GM18502 (cell line): Measurements from ENCODE around the gene GPR68.
"Not testable (repeated sequence)": the region's sequence is repeated elsewhere in the genome, so short reads cannot be mapped to it uniquely, and the experiment has no call there.

Experiments used
- ATAC-seq: cut with Tn5 transposase; IDR thresholded peaks from one replicate; pipeline ENCODE4 v1.9.1; 2021; ENCODE audit warnings: mild to moderate bottlenecking; ENCODE audit not compliant: unreplicated experiment, poor library complexity

GPR68 gene

DNA sequence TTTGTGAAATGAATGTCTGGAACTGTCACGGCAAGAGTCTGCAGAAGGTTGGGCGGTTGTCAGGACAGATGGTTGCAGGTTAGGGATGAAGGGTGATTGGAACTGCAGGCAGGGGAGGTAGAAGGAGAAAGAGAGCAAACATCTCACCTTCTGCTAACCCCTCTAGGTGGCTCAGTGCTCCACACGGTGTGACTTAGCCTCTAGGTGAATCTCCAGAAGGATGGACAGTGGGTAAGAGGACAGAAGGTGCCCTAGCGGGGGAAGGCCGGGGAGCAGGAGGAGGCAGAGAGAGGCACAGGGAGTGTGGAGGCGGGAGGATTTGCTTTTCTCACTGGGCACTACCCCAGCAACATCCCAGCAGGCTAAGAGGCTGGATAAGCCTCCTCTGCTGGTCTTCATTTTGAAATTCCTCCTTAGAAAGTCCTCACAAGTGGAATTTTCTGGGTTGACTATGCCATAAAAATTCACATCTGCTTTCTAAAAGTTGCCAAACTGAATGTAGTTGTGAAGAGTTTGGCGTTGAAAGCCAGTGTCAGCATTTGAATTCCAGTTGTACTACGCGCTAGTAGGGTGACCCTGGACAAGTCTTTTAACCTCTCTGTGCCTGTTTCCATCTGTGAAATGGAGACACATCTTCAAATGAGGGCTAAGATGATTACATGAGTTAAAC, 10.7 kb upstream of the GPR68 start:
- no peak for ATAC-seq

DNA sequence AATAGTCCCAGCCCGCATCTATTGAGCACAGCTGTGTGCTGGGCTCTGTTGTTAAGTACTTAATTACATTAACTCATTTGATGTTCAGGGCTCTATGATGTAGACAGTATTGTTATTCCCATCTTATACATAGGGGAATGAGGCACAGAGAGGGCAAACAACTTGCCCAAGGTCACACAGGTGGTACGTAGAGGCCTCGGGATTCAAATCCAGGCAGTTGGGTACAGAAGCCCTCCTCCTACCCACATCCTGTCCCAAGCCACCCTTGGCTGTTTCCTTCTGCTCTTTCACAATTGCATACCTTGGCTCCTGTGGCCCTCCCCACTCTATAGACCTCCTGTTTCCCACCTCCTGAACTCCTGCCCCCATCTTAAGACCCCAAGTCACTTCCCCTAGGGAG, 10.0 kb upstream of the GPR68 start:
- no peak for ATAC-seq

DNA sequence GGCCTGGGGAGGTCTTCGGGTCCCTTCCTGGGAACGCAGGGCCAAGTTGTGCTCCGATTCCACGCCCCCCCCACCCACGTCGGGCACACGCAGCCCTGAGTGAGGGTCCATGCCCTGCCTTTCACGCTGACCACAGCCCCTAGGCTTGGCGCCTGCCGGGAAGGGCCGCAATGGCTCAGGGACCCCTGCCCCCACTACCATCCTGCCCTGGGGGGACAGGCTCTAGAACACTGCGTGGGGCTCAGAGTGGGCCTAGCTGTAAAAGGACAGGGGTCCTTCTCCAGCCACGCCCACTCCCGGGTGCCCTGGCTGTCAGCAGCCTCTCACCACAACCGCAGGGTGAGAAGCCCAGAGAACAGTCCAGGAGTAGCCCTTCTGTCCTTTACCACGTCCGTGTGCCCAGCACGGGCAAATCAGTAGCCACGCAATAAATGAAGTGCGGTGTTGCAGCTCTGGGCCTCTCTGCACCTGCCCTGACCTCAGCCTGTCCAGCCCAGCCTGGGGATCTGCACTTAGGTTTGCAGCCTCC, 9.4 kb upstream of the GPR68 start:
- no peak for ATAC-seq

DNA sequence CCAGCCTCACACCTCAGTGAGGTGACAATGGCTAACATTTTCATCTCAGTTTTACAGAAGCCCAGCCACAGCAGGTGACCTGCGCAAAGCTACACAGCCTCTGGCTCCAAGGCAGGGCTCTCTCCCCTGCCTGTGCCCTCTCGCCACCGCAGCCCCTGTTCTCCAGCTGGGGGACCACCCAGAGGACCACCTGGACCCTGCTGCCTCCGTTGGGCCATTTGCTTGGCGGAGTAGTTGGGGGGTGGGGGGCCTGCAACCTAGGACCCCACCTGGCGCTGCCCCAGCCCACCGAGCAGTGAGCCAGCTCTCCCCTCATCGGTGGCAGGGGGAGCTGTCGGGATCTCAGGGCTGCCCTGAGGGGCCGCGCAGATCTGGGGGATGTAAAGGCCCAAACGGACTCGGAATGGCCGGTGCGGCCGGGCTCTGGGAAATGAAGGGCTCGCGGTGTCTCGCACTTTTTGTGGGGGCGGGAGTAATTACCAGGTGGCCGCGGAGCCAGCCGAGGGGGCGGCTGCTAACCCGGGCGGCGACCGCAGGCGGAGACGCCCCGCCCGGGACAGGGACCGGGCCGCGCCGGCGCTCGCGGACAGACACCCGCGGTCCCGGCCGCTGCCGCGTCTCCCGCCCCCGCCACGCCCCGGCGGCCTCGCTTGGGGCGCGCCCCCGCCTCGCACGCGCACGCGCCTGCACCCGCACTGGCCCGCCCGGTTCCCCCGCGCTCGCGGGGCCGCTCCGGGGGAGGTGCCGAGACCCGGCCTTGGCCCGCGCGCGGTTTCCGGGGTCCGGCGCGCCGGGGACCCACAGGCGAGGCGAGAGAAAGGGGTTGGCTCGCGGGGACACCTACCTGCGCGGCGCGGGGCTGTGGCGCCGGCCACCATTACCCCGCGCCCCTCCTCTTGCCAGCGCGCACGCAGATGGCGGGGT, 8.6 kb upstream of the GPR68 start:
- no peak for ATAC-seq

DNA sequence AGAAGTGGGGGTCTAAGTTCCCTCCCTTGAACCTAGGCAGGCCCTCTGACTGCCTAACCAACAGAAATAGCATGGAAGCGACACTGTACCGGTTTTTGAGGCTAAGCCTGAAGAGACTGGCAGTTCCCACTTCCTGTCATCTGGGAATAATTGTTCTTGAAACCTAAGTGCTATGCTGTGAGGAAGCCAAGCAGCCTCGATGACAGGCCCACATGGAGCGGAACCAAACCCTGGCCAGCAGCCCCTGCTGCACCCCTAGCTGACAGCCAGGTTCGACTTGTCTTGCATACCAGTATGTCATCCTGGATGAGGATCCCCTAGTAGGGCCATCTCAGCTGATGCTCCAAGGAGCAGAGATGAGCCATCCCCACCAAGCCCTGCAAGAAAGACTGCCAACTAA, 6.4 kb upstream of the GPR68 start:
- ATAC-seq = no peak

DNA sequence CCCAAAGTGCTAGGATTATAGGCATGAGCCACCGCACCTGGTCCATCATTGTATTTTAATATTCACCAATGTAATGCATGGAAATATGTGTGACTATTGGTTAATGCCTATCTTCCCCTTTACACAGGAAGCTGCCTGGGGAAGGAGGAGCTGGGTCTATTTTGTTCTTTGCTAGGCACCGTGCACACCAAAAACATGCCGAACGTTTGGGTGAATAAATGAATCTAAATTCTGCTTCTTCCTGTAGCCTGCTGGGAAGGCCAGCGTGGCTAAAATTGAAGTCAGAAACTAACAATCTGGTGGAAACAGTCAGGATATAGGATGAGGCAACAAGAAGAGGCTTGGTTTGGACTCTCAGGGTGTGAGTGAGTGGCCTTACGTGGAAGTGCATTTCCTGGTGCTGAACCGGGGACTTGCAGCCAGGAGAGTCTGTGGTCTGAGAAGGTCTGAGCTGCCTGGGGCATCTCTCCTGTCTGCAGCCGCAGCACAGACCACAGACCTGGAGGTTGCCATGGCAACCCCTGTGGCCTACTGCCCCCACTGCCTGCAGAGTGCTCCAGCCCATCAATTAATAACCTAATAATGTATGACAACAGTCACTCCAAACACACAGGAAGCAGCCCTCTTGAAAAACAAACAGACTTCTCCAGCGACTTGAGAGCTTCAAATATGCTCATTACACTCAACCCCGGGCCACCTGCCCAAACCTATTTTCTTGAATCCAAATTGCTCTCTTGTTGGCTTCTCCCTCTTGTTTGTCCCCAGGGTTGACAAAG, 5.5 kb upstream of the GPR68 start:
- peak; percentile 86 for ATAC-seq

DNA sequence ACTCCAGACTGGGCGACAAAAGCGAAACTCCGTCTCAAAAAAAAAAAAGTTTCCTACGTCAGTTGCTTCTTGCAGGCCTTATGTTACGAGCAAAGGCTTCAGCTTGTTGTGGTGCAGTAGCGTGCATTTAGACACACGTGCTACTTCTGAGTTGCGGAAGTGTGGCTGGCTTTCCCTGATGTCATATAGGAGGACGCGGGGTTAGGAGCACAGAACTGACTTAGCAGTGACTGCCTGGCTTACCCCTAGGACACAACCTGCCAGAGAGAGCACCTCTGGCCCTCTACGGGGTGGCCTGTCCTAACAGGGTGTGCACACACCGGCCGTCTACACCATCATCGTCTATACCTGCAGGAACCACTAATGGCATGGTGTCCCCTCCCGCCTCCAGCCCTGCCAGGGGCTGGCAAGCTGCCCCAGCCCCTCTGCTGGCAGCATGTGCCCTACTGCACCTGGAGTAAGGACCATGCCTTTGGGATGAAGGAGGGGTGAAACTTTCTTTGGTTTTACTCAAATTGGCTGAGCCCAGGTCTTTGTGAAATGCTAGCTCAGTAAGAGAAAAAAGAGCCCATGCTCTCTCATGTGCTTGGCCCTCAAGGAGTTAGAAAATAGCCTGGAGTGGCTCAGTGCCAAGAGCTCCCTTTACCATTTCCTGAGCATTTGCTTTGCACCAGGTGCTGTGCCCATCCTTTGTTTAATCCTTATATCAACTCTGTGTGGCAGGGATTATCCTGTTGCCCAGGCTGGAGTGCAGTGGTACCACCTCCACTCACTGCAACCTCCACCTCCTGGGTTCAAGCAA, 1.7 kb upstream of the GPR68 start:
- no peak for ATAC-seq

DNA sequence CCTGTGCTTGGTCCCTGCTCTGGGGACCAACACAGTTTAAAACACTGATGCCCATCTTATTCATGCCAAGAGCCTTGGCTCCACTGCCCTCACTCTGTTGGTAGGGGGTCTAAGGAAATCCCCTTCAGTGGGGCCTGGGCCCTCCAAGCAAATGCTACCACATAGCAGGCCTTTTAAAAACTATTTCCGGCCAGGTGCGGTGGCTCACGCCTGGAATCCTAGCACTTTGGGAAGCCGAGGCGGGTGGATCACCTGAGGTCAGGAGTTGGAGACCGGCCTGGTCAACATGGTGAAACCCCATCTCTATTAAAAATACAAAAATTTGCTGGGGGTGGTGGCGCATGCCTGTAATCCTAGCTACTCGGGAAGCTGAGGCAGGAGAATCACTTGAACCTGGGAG, 1.1 kb upstream of the GPR68 start:
- not testable (repeated sequence) for ATAC-seq

DNA sequence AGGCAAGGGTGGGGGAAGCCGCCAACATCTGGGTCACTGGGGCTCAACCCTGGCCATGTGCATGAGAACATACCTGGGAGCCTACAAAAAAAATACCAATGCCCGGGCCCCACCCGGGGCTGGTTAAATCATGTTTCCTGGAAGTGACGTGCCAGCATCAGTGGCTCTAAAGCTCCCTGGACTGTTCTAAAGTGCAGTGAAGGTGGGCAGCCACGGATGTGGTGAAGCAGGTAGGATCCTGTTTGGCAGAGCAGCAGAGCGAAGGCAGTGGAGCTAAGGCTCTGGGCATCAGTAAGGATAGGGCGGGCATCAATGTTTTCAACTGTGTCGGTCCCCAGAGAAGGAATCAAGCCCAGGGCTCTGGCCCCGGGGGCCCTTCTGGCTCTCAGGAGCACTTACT, 525 bp upstream of the GPR68 start:
- ATAC-seq = no peak

DNA sequence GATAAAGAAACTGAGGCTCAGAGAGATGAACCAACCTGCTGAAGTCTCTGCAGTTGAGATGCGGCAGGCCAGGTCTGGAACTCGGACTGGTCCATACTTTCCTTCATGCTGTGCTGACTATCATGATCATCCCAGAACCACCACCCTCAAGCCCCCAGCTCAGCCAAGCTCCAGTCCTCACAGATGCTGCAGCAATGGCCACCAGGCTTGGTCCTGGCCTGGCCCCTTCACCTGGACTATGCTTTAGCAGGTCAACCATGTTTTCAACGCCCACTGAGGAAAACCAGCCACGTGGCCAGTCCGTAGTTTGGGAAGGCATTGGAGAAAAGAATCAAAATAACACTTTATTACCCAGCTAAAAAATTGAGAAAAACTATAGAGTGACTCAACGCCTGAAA, 1.4 kb downstream of the GPR68 start:
- peak; percentile 5 for ATAC-seq

DNA sequence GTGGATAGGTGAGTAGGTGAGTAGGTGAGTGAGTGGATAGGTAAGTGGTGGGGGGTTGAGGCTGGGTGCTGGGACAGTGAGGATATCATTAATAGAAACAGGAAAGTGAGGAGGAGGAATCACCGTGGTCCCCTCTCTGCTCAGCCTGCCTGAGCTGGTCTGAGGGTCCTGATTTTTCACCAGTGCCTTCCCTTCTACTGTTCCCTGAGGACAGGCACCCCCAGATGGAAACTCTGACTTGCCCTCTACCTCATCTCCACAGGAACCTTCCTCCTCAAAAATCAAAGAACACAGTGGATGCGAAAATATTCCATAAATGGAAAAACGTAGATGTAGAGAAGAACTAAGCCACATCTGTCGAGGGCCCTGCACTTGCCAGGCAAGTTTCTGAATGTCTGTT, 1.9 kb downstream of the GPR68 start:
- ATAC-seq = no peak

DNA sequence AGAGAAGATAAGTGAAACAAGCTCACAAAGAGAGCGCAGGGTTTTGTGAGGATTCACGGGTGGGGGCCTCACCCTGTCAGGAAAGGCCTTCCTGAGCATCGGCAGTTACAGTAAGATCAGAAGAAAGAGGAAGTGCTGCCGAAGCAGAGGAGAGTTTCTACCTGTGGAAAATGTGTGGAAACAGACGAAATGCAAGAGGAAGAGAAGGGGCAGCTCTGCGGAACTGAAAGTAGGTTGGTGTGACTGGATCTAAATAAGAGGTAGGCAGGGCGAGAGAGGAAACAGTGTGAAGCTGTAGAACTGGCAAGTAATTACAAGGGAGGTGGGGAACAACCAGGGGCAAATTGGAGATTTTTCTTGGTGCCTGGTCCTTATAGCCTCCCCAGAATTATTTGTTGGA, 2.6 kb downstream of the GPR68 start:
- peak; percentile 62 for ATAC-seq

DNA sequence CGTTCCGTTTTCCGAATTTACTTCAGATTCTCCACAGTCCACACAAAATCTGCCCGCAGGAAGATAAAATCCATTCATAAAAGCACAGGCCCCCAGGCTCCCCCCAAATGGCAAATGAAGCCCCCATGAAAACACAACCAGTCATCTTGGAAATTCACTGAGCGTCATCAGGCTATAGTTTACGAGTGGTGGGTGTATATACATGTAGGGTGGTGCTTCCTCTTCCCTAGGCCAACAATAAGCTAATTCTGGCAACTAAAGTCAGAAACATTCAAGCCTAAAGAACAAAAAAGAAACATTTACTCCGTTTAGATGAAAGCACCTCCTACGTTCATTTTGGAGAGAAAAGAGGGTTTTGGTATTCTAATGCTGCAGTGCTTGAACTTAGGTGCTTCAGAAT, 5.8 kb downstream of the GPR68 start:
- no peak for ATAC-seq

DNA sequence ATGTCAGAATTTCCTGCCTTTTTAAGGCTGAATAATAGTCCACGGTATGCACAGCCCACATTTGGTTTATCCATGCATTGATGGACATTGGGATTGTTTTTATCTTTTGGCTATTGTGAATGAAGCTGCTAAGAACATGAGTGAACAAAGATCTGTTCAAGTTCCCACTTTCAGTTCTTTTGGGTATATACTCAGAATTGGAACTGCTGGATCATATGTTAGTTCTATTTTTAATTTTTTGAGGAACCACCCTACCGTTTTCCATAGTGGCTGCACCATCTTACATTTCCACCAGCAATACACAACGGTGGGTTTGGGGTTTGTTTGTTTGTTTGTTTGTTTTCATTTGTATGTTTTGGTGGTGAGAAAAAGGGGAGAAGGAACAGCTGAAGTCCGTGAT, 6.4 kb downstream of the GPR68 start:
- ATAC-seq = no peak

DNA sequence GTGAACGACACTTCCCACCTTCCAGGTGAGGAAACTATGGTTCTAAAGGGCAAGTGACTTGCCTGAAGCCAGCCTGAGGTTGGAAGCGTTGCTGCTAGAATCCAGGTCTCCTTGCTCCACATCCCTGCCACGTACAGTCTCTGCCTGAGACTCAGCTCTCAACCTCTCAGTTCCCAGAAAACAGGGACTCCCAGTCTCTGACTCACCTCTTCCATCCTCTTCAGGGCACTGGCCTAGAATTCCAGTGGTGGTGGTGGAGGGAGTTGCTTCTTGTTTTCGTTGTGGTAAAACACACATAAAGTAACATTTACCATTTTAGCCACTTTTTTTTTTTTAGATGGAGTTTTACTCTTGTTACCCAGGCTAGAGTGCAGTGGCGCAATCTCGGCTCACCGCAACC, 7.3 kb downstream of the GPR68 start:
- ATAC-seq = no peak

DNA sequence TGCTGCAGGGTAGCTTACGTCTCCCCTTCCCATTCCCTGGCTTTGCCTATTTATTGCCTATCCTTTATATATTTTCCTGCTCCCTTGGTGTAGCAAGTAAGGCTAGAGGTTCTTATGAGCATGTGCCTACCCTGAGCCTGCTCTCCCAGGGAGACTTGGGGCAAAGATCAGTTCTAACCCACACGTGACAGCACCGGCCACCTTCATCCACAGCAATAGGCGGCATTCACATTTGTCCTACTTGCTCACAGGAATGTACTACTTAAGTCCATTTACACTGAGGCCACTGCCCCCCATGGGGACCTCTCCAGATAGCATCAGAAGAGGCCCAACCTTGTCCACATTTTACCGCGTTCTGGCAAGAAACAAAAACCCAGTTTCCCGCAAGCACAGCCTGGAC, 8.7 kb downstream of the GPR68 start:
- ATAC-seq = no peak

DNA sequence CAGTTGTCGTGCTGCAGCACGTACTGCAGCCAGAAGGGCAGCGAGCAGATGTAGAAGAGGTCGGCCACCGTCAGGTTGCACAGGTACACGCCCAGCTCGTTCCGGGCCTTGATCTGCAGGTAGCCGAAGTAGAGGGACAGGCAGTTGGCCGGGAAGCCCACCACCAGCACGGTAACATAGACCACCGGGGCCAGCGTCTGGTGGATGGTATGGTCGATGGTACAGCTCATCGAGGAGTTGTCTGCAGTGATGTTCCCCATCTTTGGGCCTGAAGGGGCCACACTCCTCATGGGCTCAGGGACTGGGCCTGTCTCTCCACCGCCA, 9.8 kb downstream of the GPR68 start:
- ATAC-seq = no peak

DNA sequence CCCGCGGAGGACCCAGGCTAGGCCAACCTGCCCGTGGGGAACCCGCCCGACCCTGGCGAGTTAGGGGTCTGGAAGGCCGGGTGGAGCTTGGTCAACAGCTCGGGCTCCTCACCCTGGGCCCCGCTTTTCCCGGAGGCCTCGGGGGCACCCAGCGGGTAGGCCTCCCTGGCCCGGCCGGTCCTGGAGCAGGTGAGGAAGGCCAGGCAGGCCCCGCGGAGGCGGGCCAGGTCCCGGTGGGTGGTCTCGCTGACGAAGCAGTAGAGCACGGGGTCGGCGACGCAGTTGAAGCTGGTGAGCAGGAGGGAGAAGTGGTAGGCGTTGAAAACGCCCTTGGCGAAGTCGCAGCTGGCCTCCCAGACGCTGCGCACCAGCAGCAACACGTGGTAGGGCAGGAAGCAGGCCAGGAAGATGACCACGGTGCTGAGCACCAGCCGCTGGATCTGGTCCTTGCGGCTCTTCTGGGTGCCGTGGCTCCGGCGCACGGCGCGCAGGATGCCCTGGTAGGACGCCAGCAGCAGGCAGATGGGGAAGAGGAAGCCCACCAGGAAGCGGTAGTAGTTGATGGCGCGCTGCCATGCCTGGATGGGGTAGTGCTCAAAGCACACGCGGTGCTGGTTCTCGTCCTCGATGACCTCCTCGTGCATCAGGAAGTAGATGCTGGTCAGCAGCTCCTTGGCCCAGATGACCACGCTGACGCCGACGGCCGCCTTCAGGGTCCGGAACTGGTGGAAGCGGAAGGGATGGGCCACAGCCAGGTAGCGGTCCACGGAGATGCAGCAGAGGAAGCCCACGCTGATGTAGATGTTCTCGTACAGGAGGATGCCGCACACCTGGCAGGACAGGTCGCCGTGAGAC, 10.3 kb downstream of the GPR68 start:
- no peak for ATAC-seq

DNA sequence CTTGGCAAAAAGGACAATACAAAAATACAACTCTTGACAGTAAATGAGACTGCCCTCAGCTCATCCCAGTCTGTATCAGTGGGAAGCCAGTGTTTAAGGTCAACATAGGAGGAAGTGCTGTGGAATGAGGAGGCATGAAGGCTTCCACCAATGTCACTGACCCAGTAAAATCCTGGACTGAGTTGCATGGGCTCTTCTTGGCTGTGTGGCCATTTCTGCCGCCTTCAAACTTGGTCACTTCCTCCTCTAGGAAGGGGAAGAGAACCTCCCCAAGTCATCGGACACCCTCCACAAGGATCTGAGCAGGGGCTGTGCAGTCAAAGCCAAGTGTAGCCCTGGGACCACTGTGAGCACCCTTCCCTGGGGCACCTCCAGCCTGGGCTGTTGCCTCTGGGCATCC, 11.9 kb downstream of the GPR68 start:
- no peak for ATAC-seq
